HS-27A (cell line): Measurements from ENCODE around the gene PICK1.

Experiments
- DNase-seq: peaks from one replicate; pipeline ENCODE4 v3.0.0-alpha.2; 2012; ENCODE audit warnings: low read depth, missing footprints

Gene PICK1

DNA sequence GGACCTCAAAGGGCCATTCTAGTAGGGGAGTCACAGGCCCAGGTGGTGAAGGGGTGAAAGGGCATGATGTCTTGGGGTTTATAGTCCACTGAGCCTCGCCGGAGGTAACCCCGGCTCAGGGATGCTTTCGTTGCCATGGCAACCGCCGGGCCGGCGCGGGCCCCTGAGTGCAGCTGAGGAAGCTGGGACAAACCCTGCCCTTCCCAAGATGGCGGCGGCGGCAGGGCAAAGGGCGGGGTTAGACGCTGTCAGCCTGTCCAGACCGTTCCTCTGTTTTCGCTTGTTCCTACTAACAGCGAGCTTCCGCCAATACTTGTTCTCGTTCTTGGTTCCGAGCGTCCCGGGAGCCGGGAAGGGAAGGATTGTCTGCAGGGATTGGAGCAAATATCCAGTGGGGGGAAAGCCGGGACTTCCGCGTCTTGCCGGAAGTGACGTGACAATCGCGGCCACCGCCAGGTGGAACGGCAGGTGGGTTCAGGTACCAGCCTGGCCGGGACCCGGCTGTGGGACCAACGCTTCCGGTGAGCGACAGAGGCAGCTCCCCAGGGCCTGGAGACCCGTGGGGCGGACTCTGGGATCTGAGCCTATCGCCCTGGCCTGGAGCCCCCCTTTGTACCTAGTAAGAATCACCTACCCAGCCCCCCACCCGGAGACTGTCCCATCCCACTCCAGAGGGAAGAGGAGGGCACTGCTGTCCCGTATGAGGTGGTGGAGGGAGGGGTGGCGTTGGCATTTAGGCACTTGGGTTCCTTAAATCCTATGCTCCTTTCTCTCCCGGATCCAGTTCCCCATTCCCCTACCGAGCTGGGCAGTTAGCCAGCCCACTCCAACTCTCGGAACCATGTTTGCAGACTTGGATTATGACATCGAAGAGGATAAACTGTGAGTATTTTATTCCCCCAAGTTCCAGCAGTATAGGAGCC lies at the start of gene PICK1:
Gene PICK1 (plus strand): TSS at position 436 of the 923 bp plus-strand sequence. CDS start 406 bp downstream, at position 842.
- peak; percentile 70 for DNase-seq

DNA sequence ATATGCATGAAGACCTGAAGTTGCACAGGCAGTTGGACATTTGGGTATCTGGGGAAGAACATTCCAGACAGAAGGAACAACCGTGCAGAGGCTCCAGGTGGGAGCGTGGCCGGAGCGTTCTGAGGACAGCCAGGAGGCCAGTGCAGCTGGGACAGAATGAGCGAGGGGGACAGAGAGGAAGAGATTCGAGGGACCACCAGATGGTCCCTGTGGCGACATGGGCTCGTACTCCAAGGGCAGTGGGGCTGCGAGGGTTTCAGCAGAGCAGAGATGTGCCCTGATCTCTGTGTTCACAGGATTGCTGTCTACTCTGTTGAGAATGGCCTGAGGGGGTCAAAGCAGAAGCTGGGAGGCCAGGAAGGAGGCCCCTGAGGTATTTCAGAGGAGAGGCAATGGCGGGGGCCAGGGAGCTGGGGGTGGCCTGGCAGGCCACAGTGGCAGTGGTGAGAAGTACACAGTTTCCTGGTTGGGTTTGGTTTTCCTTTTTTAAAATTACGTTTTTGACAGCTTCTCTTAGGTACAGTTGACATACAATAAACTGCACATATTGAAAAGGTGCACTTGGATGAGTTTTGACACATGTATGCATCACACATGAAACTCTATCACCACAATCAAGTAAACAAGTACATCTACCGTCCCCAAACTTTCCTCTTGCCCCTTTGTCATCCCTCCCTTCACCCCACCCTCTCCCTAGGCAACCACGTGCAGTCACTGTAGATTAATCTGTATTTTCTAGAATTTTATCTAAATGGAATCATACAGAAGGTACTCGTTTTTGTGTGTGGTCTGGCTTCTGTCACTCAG lies 48.0 kb upstream of the PICK1 start:
- DNase-seq: no peak

DNA sequence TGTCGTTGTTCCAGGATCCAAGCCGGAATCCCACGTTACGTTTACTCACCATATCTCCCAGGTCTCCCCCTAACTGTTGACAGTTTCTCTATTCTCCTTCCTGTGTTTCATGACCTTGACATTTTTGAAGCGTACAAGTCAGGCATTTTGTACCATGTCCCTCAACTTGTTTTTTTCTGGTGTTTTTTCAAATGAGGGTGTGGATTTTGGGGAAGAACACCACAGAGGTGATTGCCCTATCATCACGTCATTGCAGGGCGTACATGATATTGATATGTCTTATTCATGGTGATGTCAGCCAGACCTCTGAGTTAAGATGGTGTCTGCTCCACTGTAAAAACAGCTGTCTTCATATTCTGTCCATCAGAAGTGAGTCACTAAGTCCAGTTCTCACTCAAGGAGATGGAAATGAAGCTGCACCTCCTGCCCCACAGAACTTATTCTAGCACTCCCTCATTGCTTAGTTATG lies 44.6 kb upstream of the PICK1 start:
- DNase-seq: no peak

DNA sequence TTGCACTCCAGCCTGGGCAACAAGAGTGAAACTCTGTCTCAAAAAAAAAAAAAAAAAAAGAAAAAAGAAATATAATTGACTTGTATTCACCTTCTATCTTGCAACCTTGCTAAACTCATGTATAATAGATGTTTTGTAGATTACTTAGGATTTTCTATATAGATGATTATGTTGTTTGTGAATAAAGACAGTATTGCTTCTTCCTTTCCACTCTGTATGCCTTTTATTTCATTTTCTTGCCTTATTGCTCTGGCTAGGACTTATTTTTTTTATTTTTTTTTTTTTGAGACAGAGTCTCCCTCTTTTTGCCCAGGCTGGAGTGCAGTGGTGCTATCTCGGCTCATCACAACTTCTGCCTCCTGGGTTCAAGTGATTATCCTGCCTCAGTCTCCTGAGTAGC lies 43.1 kb upstream of the PICK1 start:
- no peak for DNase-seq

DNA sequence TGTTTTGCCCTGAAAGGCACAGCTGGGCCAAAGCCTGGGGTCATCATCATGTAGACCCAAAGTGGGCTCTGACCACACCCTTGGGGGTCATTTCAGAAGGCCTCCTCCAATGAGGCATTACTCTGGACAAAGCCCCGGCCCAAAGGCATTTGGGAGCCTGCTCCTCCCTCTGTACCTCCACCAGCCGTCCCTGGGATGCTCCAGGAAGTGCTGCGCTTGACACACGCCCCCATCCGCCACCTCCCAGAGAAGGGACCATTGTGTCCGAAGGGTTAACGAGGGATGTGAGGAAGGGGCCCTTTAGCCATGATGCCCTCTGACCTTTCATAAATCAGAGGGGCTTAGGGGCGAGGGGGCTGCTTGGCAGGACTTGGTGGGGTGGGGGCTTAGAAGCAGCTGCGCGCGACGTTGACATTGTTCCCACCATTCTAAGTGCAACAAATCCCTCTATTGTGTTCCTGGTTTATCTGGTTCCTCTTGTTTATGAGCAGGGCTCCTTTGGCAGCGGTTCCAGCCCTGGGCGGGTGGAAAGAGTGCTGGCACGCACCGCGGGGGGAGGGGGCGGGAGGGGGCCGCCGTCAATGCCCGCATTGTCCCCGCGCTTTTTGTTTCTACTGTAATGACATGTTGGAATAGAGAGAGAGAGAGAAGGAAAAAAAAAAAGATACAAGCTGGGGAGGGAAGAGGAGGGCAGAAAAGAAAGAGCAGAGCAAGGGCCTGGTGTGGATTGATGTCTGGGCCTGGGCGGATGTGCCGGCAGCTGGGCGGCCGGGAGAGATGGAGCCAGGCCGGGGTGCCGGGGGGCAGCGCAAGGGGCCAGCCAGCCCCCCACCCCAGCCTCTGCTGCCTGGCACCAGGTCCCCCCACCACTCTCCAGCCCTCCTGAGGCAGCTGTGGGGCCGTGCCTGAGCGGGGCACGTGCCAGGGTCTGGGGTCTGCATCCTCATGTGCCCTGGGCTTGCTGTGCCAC lies 40.7 kb upstream of the PICK1 start:
- DNase-seq: no peak

DNA sequence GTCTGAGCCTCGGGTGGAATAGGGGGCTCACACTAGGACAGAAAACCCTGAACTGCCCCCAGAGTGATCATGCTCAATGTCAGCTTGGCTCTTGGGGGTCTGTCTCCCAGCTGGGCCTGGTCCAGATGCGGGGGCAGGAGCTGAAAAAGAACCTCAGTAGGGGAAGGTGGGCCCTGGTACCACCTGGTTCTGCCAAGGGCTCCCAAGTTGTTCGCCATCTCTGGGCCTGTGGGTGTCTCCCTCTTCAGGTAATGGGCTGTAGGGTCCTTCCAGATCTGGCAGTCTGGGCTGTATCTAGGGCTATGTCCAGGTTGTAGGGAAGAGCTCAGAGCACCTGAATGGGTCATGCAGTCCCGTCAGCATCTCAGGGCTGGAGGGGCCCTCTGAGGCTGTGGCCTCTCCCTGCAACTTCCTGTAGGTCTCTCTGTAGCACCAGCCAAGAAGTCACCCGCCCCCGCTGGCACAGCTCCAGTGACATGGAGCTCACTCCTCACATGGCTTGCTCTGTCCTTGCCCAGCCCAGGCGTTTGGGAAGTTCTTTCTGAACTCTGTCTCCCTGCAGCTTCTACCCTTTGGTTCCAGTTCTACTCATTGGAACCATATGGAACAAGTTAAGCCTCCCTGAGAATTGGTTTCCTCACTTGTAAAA lies 39.8 kb upstream of the PICK1 start:
- DNase-seq: no peak

DNA sequence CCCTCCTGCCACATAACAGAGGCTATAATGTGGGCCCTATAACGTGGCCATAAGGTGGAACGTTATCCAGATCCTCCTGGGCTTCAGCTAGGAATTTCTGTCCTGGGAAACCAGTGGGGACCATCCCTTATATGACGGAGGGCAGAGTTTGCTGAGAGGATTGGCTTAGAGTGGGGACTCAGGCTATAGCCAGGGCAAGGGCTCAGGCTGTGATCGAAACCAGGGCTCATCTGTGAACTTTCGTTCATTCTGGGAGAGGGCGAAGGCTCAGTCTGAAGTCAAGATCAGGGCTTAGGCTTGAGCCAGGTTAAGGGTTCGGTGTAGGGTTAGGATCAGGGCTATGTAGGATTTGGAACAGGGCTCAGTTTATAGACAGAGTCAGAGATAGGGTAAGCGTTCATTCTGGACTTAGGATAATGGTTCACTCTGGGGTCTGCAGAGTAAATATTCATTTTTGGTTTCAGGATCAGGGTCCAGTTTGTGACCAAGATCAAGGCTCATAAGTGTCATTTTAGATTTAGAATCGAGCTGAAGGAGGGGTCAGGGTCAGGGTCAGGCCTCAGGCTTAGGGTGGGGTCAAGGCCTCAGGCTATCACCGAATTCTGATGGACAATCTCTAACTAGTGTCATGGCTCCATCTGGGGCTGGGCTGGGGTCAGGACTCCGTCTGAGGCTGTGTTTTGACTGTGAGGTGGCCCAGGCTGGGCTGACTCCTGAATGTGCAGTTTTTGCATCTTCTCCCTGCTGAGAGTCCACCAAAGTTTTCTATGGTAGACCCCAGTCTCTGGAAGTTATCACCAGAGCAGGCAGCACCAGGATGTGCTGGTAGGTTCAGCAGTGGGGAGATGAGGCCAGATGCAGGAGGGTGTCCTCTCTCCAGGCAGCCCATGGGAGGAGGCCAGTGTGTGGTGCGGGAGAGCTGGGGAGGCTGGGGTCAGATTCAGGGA lies 39.0 kb upstream of the PICK1 start:
- no peak for DNase-seq

DNA sequence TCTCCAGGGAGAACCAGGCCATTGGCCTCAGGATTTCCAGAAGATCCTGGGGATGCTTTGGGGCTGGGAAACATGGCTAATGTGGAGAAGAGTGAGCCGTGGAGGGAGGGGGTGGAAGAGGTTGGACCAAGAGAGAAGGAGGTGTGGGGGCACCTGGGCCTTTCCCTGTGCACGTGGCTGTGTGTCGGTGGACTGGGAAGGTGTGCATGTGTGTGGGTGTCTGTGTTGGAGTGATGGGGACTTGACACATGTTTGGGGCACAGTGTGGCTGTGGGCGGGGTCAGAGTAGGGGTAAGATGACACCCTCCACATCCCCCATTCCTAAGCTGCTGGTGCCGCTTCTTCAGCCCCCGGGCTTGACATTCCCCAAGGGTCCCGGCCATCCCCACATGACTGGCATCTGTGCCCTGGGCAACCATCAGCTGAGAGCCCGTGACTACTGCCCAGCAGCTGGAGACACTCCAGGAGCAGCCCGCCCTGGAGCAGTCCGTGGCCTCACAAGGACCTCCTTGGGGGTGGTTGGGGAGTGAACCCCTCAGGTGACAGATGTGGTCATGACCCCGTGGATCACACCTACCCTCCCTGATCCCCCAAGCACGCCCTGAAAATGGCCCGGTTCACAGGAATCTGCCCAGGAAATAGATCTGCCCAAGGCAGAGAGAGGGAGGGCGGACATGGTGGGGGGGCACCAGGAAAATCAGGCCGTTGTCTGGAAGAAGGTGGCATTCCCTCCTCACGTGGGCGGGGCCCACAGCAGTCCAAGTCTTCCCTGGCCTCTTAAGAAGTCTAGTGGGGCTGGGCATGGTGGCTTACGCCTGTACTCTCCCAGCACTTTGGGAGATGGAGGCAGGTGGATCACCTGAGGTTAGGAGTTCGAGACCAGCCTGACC lies 38.0 kb upstream of the PICK1 start:
- no peak for DNase-seq

DNA sequence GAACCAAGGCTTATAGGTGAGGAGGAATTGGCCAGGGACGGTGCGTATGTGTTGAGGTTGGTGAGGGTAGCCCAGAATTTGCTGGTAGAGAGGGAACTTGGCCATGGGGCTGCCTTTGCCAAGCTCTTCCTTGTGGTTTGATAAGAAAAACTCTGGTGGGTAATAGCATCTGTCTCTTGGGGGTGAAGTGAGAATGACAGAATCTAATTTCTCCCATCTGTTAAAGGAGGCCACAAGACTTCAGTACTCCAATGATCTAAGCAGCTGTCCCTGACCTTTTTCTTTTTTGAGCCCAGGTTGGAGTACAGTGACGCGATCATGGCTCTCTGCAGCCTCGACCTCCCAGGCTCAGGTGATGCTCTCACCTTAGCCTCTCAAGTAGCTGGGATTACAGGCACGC lies 36.0 kb upstream of the PICK1 start:
- no peak for DNase-seq

DNA sequence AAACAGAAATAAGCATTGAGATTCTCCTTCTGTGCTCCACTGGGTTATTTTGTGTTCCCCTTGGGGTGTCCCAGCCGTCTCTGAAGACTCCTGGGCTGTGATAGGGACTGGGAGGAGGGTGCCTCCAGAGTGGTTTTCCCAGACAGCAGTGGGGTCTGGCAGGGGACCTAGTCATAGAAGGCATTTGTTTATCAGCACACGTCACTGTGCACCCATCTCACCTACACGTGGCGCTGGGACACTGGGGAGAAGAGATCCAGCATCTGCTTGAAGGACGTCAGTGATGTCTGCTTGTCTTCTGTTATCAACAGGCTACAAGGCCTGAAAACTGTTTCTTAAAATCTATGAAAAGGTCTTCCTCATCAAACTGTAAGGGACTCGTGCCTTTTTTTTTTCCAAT lies 34.2 kb upstream of the PICK1 start:
- DNase-seq: no peak

DNA sequence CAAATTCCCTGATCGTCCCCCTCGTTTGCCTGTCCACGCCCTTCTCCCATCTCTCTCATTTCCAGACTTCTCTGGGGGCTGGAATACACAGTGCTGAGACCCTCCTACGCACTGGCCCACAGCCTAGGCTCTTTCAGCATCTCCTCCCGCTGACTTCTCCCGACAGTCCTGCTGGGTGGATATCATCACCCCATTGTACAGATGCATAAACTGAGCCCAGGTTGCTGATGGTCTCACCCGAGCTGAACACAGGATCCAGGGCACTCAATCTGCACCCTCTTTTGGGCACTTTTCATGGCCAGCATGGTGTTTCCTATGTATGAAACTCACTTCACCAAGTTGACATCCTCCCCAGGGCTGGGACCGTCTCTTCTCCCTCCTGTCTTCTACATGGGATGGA lies 31.7 kb upstream of the PICK1 start:
- no peak for DNase-seq

DNA sequence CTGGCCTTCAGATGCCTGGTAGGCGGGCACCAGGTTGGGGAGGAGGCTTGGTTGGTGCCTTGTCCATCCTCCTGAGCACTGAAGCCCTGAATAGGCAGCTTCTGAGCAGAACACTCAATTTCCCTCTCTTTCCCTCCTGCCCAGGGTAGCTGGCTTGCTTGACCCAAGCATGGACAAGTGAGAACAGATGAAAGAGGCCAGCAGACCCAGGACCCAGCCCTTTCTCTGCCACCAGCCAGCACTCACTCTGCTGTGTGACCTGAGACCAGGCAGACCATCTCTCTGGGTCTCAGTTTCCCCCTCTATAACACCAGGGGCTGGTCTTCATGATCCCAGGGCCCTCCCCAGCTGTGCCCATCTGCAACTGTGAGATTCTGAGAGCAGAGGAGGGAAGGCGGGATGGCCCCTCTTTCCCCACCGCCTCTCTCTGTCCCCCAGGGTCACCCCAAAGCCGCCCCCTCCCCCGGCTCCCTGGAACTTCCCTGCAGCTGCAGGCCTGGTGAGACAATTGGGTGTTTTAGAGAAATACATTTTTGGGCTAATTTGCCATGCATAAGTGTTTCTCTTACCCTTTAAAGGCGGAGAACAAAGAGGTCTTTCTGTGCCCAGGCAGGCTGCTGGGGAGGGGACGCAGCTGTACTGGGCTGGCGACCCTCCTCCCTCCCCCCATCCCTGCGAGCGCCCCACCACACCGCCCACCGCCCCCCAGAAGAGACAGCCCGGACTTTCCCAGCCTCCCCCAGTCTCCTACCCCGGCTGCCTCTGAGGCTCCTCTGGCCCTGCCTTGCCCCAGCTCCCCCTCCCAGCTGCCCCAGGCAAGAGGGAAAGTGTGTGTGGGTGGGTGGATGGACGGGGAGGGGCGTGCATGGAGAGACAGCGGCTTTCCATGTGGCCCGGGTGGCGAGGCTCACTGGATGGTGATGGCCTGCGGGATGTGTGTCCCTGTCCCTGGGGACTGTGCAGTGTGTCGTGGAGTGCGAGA lies 30.8 kb upstream of the PICK1 start:
- DNase-seq: no peak

DNA sequence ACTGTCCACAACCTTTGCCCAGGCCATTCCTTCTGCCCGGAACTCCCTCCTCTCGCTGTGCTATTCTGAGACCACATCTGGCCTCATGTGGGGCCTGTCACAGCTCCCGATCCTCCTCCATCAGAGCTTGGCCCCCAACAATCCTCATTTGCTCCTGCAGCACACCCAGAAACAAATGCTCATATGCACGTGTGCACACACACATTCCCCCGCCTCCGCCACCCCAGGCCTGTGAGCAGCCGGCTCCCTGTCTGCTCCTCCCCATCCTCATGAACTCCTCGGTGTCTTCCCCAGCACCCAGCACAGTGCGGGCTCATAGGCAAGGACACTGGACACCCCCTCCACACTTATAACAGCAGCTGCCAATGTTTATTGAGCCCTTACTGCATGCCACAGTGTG lies 29.7 kb upstream of the PICK1 start:
- no peak for DNase-seq

DNA sequence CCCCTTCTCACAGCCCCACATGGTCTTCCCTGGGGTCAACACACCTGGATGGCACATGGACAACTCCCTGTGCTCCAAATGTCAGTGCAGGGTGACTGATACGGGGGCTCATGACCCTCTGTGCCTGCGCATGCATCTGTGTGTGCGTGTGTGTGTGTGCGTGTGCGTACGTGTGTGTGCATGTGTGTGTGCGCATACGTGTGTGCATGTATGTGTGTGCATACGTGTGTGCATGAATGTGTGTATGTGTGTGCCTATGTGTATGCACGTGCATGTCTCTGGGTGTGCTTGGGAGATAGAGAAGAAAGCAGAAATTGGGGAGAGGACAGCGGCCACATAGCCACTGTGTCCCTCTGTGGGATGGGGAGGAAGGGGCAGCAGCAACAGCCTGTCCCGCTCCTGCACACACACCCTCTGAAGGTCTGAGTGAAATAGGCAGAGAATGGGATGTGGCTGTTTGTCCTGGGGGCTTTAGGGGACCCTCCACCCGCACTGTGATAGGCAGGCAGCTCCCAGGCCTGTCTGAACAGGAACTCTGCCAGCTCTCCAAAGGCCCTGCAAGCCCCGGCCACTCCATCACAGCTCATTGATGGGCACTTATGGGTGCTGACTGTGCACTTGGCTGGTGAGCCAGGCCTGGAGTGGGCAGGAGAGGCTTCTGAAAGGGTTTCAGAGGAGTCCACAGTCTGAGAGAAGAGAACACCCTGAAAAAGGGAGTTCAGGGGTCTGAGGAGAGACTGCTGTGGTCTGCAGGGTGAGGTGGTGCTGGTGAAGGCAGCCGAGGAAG lies 28.7 kb upstream of the PICK1 start:
- no peak for DNase-seq

DNA sequence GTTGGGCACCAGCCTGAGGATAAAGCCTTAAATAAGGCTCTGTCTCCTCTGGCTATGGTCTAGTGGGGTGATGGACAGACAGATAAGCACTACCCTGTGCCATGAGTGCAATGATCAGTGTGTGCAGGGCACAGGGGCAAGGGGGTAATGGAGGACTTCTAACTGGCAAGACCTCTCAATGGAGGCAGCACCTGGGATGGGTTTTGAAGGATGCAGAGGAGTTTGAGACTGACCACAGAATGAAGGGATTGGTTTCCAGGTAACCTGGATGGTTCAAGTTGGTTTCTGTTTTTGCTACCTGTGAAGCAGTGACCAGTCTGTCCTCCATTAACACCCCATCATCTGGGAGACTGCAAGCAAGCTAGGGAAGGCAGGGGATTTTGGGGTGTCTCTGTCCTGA lies 27.8 kb upstream of the PICK1 start:
- no peak for DNase-seq

DNA sequence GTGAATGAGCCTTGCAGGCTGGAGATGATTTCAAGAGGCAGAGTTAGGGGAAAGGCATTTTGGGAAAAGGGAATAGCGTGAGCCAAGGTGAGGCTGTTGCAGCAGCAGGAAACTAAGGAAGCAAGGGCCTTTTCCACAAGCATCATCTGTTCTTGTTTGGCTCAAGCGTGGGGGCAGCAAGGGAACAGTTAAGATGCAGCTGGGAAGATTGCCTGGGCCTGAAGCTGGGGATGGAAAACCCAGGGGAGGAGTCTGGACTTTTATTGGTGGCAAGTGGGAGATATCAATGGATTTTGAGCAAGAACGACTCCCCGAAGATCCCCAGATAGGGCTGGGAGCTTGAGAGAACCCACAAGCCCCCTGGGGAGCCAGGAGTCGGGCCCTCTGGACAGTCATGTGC lies 27.3 kb upstream of the PICK1 start:
- DNase-seq: no peak
